ENCODE results near the gene SNX9.
"Not testable (repeated sequence)": the region's sequence is repeated elsewhere in the genome, so short reads cannot be mapped to it uniquely, and the experiment has no call there.

The SNX9 gene

DNA sequence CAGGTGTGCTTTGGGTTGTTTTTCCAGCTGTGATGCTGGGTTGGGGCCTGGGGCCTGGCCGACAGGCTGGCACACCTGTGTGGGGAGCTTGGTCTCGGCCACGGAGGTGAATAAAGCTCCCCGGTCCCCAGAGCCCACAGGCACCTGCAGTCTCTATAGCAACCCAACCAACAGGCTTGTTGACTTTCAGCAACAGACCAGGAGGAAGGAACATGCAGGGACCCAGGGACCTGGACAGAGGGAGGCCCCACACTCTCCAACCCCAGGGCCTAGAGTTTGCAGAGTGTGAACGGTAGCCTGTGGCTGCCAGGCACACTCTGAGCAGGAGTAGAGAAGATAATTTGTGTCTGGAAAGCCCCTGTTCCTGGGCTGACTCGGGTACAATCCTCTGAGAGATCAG lies 144.0 kb downstream of the SNX9 start:
- in situ Hi-C loops (cut with MboI; ENCODE audit: low sequenced_read_pairs) = no loop called here

DNA sequence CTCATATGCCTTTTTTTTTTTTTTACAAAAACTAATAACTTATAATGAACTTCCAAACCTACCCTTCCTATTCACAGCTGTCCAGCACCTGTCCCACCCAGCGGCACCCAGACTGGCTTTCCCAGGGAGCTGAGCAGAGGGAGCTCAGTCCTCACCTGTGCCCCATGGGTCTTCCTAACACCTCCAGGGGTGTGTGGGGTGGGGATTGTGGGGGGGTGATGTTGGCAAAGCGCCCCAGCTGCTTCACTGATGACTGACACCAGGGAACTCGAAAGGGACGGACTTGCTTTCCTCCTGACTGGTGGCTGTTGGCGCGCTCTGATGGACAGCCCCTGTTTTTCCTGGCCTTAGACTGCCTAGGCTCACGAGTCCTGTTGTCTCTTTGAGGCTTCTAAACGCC lies 144.4 kb downstream of the SNX9 start:
- in situ Hi-C loops (cut with MboI; ENCODE audit: low sequenced_read_pairs) = no loop called here

DNA sequence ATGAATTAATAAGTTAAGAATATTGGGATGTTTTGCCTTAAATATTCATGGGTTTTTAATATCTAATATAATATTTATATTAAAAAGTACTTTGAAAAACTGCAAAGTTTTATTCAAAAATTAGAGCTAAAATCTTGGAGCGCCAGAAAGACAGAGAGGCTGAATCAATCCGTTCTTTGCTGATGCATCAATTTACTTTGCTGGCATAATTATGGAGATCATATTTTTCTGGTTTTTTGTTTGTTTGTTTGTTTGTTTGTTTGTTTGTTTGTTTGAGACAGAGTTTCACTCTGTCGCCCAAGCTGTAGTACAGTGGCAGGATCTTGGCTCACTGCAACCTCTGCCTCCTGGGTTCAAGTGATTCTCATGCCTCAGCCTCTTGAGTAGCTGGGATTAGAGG lies 149.1 kb downstream of the SNX9 start:
- in situ Hi-C loops (cut with MboI; ENCODE audit: low sequenced_read_pairs) = not testable (repeated sequence)

- in situ Hi-C loops (cut with MboI; ENCODE audit: low sequenced_read_pairs) = no loop called here
Observed at GRCh38 chr6:157974341-157974894, 151.4 kb downstream of the SNX9 start.

- in situ Hi-C loops (cut with MboI; ENCODE audit: low sequenced_read_pairs) = no loop called here
Observed at GRCh38 chr6:157974967-157975366, 151.9 kb downstream of the SNX9 start.

DNA sequence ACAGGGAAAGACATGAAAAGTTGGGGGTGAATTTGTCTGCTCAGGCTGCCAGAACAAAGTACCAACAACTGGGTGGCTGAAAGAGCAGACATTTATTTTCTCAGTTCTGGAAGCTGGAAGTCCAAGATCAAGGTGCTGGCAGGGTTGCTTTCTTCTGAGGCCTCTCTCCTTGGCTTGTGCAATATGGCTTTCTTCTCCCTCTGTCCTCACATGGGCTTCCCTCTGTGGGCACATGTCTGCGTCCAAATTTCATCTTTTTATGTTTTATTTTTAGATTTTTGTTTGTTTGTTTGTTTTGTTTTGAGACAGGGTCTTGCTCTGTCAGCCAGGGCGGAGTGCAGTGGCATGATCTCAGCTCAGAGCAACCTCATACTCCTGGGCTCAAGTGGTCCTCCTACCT lies 152.4 kb downstream of the SNX9 start:
- in situ Hi-C loops (cut with MboI; ENCODE audit: low sequenced_read_pairs) = no loop called here

GRCh38 chr6:157976345-157977175 lies 153.5 kb downstream of the SNX9 start:
- in situ Hi-C loops (cut with MboI; ENCODE audit: low sequenced_read_pairs) = no loop called here

DNA sequence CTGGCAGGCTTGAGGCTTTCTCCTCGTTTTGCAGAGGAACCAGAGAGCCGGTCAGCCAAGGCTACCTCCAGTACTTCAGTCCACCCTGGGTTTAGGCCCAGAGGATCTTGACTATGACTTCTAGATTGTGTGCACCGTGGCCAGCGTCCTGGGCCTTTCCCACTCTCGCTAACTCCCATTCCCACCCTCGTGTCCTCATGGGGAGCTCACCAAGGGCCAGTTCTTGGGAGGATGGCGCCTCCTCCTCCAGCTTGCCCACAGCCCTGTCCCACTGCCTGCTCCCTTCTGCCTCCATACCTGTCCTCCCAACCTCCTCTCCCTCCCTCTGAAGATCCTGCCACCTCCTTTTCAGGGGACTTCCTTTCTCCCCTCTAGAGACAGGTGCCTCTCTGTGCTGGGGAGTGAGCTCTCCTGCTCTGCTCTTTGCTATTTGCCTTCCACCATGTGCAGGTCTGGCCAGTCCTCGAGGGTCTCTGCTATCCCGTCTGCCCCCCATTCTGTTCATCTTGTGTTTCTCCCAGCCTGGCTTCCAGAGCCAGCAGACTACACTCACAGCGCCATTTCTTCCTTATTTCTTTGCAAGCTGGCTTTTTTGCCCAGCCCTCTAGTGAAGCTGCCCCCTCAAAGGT lies 154.2 kb downstream of the SNX9 start:
- in situ Hi-C loops (cut with MboI; ENCODE audit: low sequenced_read_pairs) = no loop called here

DNA sequence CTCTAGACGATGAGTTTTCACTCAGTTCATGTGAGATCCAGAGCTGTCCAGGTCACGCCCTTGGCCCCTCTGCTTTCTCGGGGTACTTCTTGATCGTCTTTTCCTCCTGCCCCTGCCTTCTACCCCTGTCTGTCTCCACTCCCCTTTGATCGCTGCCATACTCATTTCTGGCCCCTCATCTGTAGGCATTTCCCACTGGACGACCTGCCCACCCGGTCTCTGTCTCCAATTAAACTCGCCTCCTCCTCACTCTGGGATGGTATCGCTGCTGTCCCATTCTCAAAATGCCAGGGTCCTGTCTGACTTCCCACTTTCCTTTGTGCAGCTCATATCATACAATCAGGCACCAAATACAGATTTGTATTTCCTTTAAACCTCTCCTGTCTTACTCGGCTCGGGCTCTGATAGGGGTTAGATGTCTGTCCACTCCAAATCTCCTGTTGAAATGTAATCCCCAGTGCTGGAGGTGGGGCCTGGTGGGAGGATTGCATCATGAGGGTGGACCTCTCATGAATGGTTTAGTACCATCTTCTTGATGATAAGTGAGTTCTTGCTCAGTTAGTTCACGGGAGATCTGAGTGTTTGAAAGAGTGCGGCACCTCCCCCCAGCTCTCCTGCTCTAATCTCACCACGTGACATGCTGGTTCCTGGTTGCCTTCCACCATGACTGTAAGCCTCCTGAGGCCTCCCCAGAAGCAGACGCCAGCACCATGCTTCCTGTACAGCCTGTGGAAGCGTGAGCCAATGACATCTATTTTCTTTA lies 155.2 kb downstream of the SNX9 start:
- in situ Hi-C loops (cut with MboI; ENCODE audit: low sequenced_read_pairs) = no loop called here

DNA sequence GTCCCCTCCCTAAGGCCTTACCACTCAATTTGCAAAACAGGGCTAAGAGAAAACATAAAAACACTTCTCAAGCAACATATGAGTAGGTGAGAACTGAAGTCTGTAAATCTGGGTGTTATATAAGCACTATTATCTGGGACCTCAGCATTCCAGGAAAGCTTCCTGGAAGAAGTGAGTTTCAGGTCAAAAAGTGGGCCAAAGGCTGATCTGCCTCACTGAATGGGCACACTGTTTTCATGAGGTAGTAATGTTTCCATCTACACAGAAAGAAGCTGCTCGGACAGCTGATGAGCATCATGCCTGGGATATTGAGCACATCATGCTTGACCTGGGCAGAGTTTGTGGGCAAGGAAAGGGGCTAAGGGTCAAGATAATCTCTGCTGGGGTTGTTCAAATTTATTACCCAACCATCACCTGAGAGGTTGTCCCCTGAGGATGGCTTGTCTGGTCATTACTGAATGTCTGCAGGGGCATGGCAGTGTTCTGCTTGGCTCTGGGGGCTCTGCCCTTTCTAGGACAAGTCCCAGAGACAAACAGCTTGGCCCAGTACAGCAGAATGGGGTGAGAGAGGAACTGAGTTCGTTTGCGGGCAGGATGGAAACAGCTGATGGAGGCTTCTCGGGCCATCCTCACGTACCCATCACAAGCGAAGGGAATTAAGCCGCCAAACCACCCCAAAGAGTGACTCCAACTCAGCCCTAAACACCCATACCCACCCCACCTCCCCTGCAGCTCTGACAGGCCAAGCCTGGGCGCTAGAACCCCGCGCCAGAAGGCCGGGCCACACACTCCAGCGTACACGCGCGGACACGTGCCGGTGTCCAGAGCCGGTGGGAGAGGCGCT lies 157.5 kb downstream of the SNX9 start:
- in situ Hi-C loops (cut with MboI; ENCODE audit: low sequenced_read_pairs) = no loop called here

DNA sequence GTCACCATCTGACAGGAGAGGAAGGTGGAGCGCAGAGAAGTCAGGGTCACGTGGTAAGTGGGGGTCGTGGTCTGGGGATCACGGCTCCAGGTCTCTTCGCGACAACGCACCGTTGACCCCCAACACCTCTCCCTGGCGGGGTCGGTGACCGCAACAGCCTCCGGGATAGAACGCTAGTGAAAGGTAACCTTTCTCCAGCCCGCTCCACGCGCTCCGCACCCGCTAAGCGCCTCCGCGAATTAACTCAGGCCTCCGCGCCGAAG lies 158.0 kb downstream of the SNX9 start:
- in situ Hi-C loops (cut with MboI; ENCODE audit: low sequenced_read_pairs) = no loop called here

- in situ Hi-C loops (cut with MboI; ENCODE audit: low sequenced_read_pairs) = no loop called here
Observed at GRCh38 chr6:157981395-157982101, 158.5 kb downstream of the SNX9 start, which contains the start of gene SYNJ2. Gene SYNJ2 (plus strand): TSS chr6:157981863. CDS start chr6:157981962, 99 bp downstream.

- in situ Hi-C loops (cut with MboI; ENCODE audit: low sequenced_read_pairs) = no loop called here
Observed at GRCh38 chr6:157982102-157982562, 159.1 kb downstream of the SNX9 start.

GRCh38 chr6:157982563-157983405 lies 159.7 kb downstream of the SNX9 start:
- in situ Hi-C loops (cut with MboI; ENCODE audit: low sequenced_read_pairs) = no loop called here

- in situ Hi-C loops (cut with MboI; ENCODE audit: low sequenced_read_pairs) = no loop called here
Observed at GRCh38 chr6:157983406-157984119, 160.5 kb downstream of the SNX9 start.

GRCh38 chr6:157984128-157984527 lies 161.1 kb downstream of the SNX9 start:
- in situ Hi-C loops (cut with MboI; ENCODE audit: low sequenced_read_pairs) = no loop called here

- in situ Hi-C loops (cut with MboI; ENCODE audit: low sequenced_read_pairs) = no loop called here
Observed at GRCh38 chr6:157984686-157985225, 161.7 kb downstream of the SNX9 start.
